IMR-90 (cell line): ENCODE data around the gene ANKUB1. TPM values are rescaled to one million over a fixed set of nuclear protein-coding genes. Genes with fewer than 3 reads are reported as not detected.

Source experiments
- ATAC-seq: fragments of 200-7000 bp; cut with Tn5 transposase; 2 replicates; pipeline ENCODE4 v1.9.1; 2020; ENCODE audit warnings: low read depth, mild to moderate bottlenecking, moderate library complexity
- BruUV-seq: library from RNA; stranded (reverse); fragments of 400-500 nt; replicated peaks from 2 replicates; lab custom pipeline; 2021; lab: Mats Ljungman, UMichigan
- CTCF ChIA-PET: fragments of 300-600 bp; formaldehyde crosslinking; extraction: SDS; loops from one replicate; lab custom pipeline; 2021; ENCODE audit warnings: antibody characterized with exemption; lab: Yijun Ruan, JAX
- POLR2A ChIA-PET: fragments of 300-600 bp; sonication (Branson Sonifier 250); formaldehyde crosslinking; loops from one replicate; lab custom pipeline; 2022; ENCODE audit warnings: antibody characterized with exemption; ENCODE audit not compliant: unreplicated experiment; lab: Charles Lee
- DNase-seq: peaks from one replicate; pipeline ENCODE4 v3.0.0; 2013
- H2AFZ ChIP-seq: replicated peaks from 2 replicates; pipeline ENCODE3; 2013; ENCODE audit warnings: low read length, mild to moderate bottlenecking; ENCODE audit not compliant: poor library complexity
- H2AK5ac ChIP-seq: 2 replicates; pipeline ENCODE4 v1.6.1; 2013; ENCODE audit warnings: low read depth, low read length, inconsistent platforms
- H2AK9ac ChIP-seq: replicated peaks from 2 replicates; pipeline ENCODE3; 2013; ENCODE audit warnings: mild to moderate bottlenecking, low read depth, low read length, moderate library complexity; ENCODE audit not compliant: poor library complexity
- H2BK120ac ChIP-seq: 2 replicates; pipeline ENCODE4 v1.6.1; 2013; ENCODE audit warnings: low read depth, low read length, inconsistent platforms
- H2BK15ac ChIP-seq: 3 replicates; pipeline ENCODE4 v1.6.1; 2013; ENCODE audit warnings: low read depth, low read length, inconsistent platforms
- H2BK20ac ChIP-seq: 2 replicates; pipeline ENCODE4 v1.6.1; 2013; ENCODE audit warnings: low read depth, mild to moderate bottlenecking, inconsistent platforms, low read length, moderate library complexity
- H2BK5ac ChIP-seq: 2 replicates; pipeline ENCODE4 v1.6.1; 2013; ENCODE audit warnings: mild to moderate bottlenecking, low read depth, low read length, inconsistent platforms; ENCODE audit not compliant: poor library complexity, severe bottlenecking
- H3K14ac ChIP-seq: replicated peaks from 2 replicates; pipeline ENCODE4 v1.6.1; 2013; ENCODE audit warnings: low read depth, low read length, inconsistent platforms
- H3K18ac ChIP-seq: 2 replicates; pipeline ENCODE4 v1.6.1; 2013; ENCODE audit warnings: low read depth, low read length, control low read depth
- H3K23ac ChIP-seq: 2 replicates; pipeline ENCODE4 v1.6.1; 2013; ENCODE audit warnings: low read depth, low read length, inconsistent platforms
- H3K27ac ChIP-seq: 2 replicates; pipeline ENCODE4 v1.5.1; 2013; ENCODE audit warnings: mild to moderate bottlenecking, control low read depth, low read length; ENCODE audit not compliant: insufficient read depth
- H3K27me3 ChIP-seq: 2 replicates; pipeline ENCODE4 v1.6.1; 2013; ENCODE audit warnings: low read length; ENCODE audit not compliant: control insufficient read depth, insufficient read depth
- H3K36me3 ChIP-seq: 2 replicates; pipeline ENCODE4 v1.6.1; 2013; ENCODE audit warnings: low read length, mixed read lengths; ENCODE audit not compliant: control insufficient read depth, insufficient read depth
- H3K4ac ChIP-seq: 2 replicates; pipeline ENCODE4 v1.6.1; 2013; ENCODE audit warnings: low read depth, low read length, inconsistent platforms
- H3K4me1 ChIP-seq: 2 replicates; pipeline ENCODE4 v1.6.1; 2013; ENCODE audit warnings: low read length, mixed read lengths; ENCODE audit not compliant: control insufficient read depth, insufficient read depth
- H3K4me2 ChIP-seq: 2 replicates; pipeline ENCODE4 v1.6.1; 2013; ENCODE audit warnings: low read depth, mild to moderate bottlenecking, control low read depth, low read length, moderate library complexity
- H3K4me3 ChIP-seq: 2 replicates; pipeline ENCODE4 v1.5.1; 2013; ENCODE audit warnings: low read depth, mild to moderate bottlenecking, control low read depth, low read length, moderate library complexity; ENCODE audit not compliant: insufficient read depth
- H3K56ac ChIP-seq: 2 replicates; pipeline ENCODE4 v1.6.1; 2013; ENCODE audit warnings: low read length, inconsistent platforms; ENCODE audit not compliant: insufficient read depth; ENCODE audit errors: extremely low read depth
- H3K79me1 ChIP-seq, 2 experiments: 2 replicates each; pipeline ENCODE4 v1.6.1; 2013; ENCODE audit warnings: low read length in 2 of 2, inconsistent platforms in 1 of 2, low read depth in 1 of 2
- H3K9ac ChIP-seq: 2 replicates; pipeline ENCODE4 v1.6.1; 2013; ENCODE audit warnings: low read depth, low read length, control low read depth
- H3K9me1 ChIP-seq: 2 replicates; pipeline ENCODE4 v1.6.1; 2013; ENCODE audit warnings: low read length, inconsistent platforms; ENCODE audit not compliant: insufficient read depth
- H3K9me3 ChIP-seq: 2 replicates; pipeline ENCODE4 v1.6.1; 2013; ENCODE audit warnings: low read length; ENCODE audit not compliant: control insufficient read depth, insufficient read depth
- H4K20me1 ChIP-seq: 2 replicates; pipeline ENCODE4 v1.6.1; 2013; ENCODE audit warnings: low read length, inconsistent platforms; ENCODE audit not compliant: insufficient read depth
- H4K5ac ChIP-seq: 2 replicates; pipeline ENCODE4 v1.6.1; 2013; ENCODE audit warnings: mild to moderate bottlenecking, low read depth, low read length, control low read depth
- H4K8ac ChIP-seq, 2 experiments: 2 replicates each; pipeline ENCODE4 v1.6.1; 2013; ENCODE audit warnings: low read depth in 2 of 2, low read length in 2 of 2, control low read depth in 1 of 2, inconsistent platforms in 1 of 2
- H4K91ac ChIP-seq: 2 replicates; pipeline ENCODE4 v1.6.1; 2013; ENCODE audit warnings: low read depth, low read length, inconsistent platforms; ENCODE audit not compliant: insufficient read depth
- CEBPB ChIP-seq: IDR thresholded peaks from 2 replicates; pipeline ENCODE4 v1.6.1; 2012; ENCODE audit warnings: low read depth, low read length, improper control_type of control experiment
- CHD1 ChIP-seq: IDR thresholded peaks from 2 replicates; pipeline ENCODE4 v1.6.1; 2012; ENCODE audit warnings: low read depth, low read length, improper control_type of control experiment
- FOS ChIP-seq: fragments of 150-350 bp; IDR thresholded peaks from 2 replicates; pipeline ENCODE4 v1.6.1; 2016; ENCODE audit warnings: low read depth, low read length
- MAFK ChIP-seq: IDR thresholded peaks from 2 replicates; pipeline ENCODE4 v1.6.1; 2012; ENCODE audit warnings: low read depth, low read length, improper control_type of control experiment
- MXI1 ChIP-seq: IDR thresholded peaks from 2 replicates; pipeline ENCODE4 v1.6.1; 2012; ENCODE audit warnings: low read depth, mild to moderate bottlenecking, low read length, moderate library complexity, borderline replicate concordance
- NFE2L2 ChIP-seq: fragments of 150-350 bp; IDR thresholded peaks from 2 replicates; pipeline ENCODE4 v1.6.1; 2016; ENCODE audit warnings: low read depth, mild to moderate bottlenecking, low read length
- POLR2A ChIP-seq: IDR thresholded peaks from 2 replicates; pipeline ENCODE4 v1.6.1; 2012; ENCODE audit warnings: mild to moderate bottlenecking, low read depth, low read length
- RAD21 ChIP-seq: IDR thresholded peaks from 2 replicates; pipeline ENCODE4 v1.6.1; 2012; ENCODE audit warnings: low read length, improper control_type of control experiment
- RCOR1 ChIP-seq: IDR thresholded peaks from 2 replicates; pipeline ENCODE4 v1.6.1; 2012; ENCODE audit warnings: mild to moderate bottlenecking, low read length, improper control_type of control experiment; ENCODE audit not compliant: insufficient replicate concordance
- whole genome bisulfite sequencing, 2 experiments: methylation state at CpG; one replicate each; pipeline versions ENCODE4 v1.1.5 to v1.1.7; 2013; ENCODE audit warnings: missing lambda C conversion rate in 2 of 2; ENCODE audit not compliant: insufficient read length in 1 of 2; ENCODE audit errors: extremely low coverage in 2 of 2; 5-methylcytosine and 5-hydroxymethylcytosine counted together
- dilution Hi-C: fragments of 300-500 bp; cut with HindIII; formaldehyde crosslinking; loops from one replicate; pipeline ENCODE4 v1.14.3; 2018; ENCODE audit warnings: low sequenced_read_pairs; ENCODE audit not compliant: unreplicated experiment
- in situ Hi-C: fragments of 300-500 bp; cut with MboI; formaldehyde crosslinking; loops from 3 replicates; pipeline ENCODE4 v1.14.3; 2019; ENCODE audit warnings: low sequenced_read_pairs, inconsistent platforms, mixed read lengths
- intact Hi-C: fragments of 100-400 bp; cut with micrococcal nuclease; formaldehyde crosslinking; loops from 2 replicates; pipeline ENCODE4 v1.10.0; 2022
- polyA plus RNA-seq, 3 experiments: library from polyadenylated mRNA; depleted of rRNA; stranded (reverse); fragments of >200 nt; gene quantifications; 2 replicates each; pipeline ENCODE4 v1.2.3, GENCODE V29; 2012; ENCODE audit warnings: low replicate concordance in 1 of 3
- total RNA-seq: library from RNA; depleted of rRNA; stranded (reverse); fragments of >200 nt; gene quantifications from 2 replicates; pipeline ENCODE4 v1.2.3, GENCODE V29; 2012
- TF ChIP-seq, protein P1 (sequence below): fragments of 150-350 bp; IDR thresholded peaks from 2 replicates; pipeline ENCODE4 v1.6.1; 2017; ENCODE audit warnings: mild to moderate bottlenecking, antibody characterized with exemption, low read length, low read depth

Gene ANKUB1
- total and polyA plus RNA-seq, 2 of the 4 experiments (the other 2 are of a cell fraction): not detected

DNA sequence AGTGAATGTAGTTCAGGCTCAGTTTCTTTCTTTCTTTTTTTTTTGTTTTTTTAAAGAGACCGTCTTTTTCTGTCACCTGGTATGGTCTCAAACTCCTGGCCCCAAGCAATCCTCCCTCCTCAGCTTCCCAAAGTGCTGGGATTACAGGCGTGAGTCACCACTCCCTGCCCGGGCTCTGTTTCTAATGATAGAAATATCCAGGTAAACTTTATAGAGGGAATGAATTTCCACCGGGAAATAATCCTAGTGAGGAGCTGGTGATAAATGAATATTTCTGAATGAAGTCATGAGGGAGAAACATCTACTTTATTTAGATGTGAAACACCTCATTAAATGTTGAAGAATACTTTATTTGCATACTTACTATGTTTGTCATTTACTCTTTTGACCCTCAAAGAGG is 27.8 kb upstream of the ANKUB1 start:
- no peak for ATAC-seq
- Histone ChIP-seq H3K18ac (no peak overlapping the region), H2AK5ac (no peak overlapping the region), H4K20me1 (peaks cover 21% of the 10 kb centered on the region; the same call in 1 of the 2 replicates), H4K91ac (no peak overlapping the region), H2BK120ac (no peak overlapping the region), H3K9ac (no peak overlapping the region), H2BK20ac (no peak overlapping the region), H3K27me3 (no peaks in the 10 kb centered on the region), H3K56ac (no peak overlapping the region), H2AK9ac (no peak overlapping the region), H2BK5ac (no peak overlapping the region), H3K4me3 (no peak overlapping the region), H3K14ac (no peak overlapping the region), H3K4me1 (no peaks in the 10 kb centered on the region), H4K5ac (no peak overlapping the region), H3K9me1 (no peaks in the 10 kb centered on the region), H3K27ac (no peak overlapping the region), H3K23ac (no peak overlapping the region), H3K36me3 (no peaks in the 10 kb centered on the region), H3K4me2 (no peak overlapping the region), H2BK15ac (no peak overlapping the region), H3K9me3 (no peaks in the 10 kb centered on the region), H4K8ac (no peak overlapping the region), H3K4ac (no peak overlapping the region), H2AFZ (no peak overlapping the region), H3K79me1 (peaks cover 7 to 54% of the 10 kb centered on the region in 2 experiments)
- intact Hi-C loops (loop anchor here (5.0 kb wide), 1 partner anchor 37 kb away; no protein-coding TSS in a partner anchor), dilution Hi-C loops (no loop called here), in situ Hi-C loops (no loop called here)
- no CpG with 5 or more reads among the region's 4 CpGs for WGBS, 2 experiments
- DNase-seq: no peak
- BruUV-seq: no TSS peak
- TF ChIP-seq MAFK: no peak
- TF ChIP-seq POLR2A: no peak
- TF ChIP-seq, protein P1, sequence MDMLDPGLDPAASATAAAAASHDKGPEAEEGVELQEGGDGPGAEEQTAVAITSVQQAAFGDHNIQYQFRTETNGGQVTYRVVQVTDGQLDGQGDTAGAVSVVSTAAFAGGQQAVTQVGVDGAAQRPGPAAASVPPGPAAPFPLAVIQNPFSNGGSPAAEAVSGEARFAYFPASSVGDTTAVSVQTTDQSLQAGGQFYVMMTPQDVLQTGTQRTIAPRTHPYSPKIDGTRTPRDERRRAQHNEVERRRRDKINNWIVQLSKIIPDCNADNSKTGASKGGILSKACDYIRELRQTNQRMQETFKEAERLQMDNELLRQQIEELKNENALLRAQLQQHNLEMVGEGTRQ: no peak
- TF ChIP-seq MXI1: no peak
- no peak for TF ChIP-seq FOS
- no peak for TF ChIP-seq CHD1
- TF ChIP-seq RAD21: no peak
- no peak for TF ChIP-seq RCOR1
- no peak for TF ChIP-seq NFE2L2
- TF ChIP-seq CEBPB: no peak
- ChIA-PET CTCF (interaction anchor here (1.3 to 2.1 kb wide), 2 partner anchors 12 to 49 kb away, joined by 4 to 9 read pairs; no protein-coding TSS in a partner anchor), POLR2A (no interaction called here)
